GM21723 (cell line): Measurements from ENCODE around the gene TBC1D2.

Experiments used
- ATAC-seq: cut with Tn5 transposase; IDR thresholded peaks from one replicate; pipeline ENCODE4 v1.9.1; 2021; ENCODE audit warnings: mild to moderate bottlenecking, moderate library complexity; ENCODE audit not compliant: unreplicated experiment

The TBC1D2 gene

DNA sequence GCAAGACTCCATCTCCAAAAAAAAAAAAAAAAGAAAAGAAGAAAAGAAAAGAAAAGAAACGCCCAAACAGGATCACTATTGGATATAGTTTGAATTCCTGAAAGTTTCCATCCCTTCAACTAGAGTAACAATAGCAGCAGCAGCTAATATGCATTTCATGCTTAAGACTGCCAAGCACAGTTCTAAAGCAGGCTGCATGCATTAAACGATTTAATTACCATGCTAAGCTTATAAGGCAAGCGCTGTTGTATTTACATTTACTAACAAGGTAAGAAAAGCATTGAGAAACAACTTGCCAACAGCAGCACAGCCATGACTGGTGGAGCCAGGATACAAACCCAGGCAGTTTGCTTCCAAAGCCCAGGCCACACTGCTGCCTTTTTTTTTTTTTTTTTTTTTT lies 13.0 kb downstream of the TBC1D2 start:
- ATAC-seq: no peak

DNA sequence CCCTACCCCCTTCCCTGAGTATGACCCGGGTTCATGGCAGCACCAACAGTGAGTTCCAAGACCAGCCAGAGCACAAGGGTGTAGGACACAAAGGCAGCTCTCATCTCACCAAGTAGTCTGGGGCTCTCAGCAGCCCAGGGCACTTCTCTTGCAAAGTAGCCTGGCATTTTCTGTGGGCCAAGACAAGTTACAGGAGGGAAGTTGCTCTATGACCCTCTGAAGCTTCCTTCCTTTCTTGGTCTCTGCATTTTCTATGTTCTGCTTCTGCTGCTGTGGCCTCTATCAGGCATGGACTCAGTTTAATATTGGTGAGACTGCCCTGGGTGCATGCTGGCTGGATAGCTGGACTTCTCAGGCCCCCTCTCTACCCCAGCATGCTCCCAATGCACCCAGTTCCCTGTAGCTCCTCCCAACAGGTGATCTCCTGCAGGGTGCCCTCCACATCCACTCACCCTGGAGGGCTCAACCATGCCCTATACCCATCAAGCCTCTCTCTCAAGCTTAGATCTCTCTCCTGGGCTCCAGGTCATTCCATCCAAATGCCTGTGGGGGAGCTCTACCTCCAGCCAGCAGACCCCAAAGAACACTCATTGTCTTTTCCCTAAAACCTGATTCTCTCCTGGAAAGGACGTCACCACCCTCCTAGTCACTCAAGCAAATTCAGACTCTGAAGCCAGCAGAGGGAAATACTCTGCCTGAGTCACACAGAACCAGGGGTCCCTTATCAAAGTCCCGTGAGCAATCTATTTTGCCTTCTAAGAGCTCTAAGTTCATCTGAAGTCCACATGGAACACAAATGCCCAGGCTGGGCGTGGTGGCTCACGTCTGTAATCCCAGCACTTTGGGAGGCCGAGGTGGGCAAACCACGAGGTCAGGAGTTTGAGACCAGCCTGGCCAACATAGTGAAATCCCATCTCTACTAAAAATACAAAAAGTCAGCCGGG lies 13.8 kb downstream of the TBC1D2 start:
- ATAC-seq: no peak

DNA sequence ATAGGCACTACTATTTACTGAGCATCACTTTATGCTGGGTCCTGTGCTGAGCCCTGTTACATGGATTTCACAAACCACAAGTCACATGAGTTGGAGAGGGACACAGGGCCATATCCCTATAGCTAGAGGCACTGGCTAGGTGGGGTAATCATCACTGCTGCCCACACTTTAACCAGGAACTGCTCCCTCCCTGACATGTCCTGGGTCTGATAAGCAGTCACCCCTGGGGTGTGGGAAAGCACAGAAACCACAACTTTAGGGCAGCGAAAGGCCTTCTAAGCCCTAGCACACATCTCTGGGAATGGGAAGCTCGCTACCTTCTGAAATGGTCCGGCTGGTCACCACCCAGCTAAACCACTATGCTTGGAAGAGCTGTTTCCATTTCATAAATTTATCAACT lies 15.0 kb downstream of the TBC1D2 start:
- no peak for ATAC-seq

DNA sequence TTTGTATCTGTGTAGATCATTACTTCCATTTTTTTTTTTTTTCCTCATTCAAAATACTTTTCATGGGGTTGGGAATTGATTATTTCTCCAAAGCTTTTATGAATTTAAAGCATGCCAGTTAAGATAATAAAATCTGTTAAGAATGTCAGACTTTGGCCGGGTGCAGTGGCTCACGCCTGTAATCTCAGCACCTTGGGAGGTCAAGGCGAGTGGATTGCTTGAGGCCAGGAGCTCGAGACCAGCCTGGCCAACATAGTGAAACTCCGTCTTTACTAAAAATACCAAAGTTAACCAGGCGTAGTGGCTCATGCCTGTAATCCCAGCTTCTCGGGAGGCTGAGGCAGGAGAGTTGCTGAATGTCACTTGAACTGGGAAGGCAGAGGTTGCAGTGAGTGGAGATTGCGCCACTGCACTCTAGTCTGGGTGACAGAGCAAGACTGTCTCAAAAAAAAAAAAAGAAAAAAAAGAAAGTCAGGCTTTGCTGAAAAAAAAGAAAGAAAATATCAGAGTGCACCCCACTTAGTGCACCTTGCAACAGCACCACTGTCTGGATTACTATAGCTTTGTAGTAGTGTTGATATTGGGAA lies 18.5 kb downstream of the TBC1D2 start:
- ATAC-seq: no peak

DNA sequence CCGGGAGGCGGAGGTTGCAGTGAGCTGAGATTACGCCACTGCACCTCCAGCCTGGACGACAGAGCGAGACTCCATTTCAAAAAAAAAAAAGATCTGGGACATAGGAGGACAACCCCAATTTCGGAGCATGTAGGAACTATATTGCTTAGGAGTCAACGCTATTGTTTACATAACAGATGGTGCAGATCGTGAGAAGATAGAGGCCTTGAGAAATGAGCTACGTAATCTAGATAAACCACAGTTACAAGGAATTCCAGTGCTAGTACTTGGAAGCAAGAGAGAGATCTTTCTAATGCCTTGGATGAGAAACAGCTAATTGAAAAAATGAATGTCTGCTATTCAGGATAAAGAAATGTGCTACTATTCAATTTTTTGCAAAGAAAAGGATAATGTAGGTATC lies 20.3 kb downstream of the TBC1D2 start:
- no peak for ATAC-seq

DNA sequence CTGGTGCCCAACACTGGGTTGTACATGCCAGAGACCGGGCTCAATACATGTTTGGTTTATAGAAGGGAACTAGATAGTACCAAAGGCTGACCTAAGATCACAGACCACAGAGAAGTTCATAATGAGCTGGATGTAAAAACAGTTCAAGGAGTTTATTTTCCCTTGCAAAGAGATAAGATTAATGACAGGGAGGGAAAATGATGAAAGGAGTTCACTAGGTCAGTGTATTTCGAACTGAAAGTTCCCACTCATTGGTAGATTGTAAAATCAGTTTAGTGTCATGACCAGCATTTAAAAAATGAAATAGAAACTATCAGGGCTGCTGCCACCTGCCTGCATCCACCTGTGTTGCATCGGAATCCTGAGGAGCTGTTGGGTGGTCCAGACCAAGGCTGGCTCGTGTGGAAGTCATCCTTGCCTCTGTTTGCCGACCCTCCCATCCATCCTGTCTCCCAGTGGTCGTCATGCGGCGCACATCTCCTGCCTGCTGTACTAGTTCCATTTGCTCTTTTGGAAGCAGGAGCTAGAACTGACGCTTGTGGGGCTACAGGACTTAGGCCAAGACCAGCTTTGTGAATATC lies 21.1 kb downstream of the TBC1D2 start:
- no peak for ATAC-seq

DNA sequence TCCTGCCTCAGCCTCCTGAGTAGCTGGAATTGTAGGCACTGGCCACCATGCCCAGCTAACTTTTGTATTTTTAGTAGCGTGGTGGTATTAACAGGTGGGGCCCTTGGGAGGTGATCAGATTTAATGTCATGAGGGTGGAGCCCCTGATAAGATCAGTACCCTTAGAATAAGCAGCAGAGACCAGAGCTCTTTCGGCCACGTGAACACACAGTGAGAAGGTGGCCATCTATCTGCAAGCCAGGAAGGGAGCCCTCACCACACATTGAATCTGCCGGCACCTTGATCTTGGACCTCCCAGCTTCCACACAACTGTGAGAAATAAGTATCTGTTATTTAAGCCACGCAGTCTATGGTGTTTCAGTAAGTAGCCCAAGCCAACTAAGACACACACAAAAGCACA lies 22.5 kb downstream of the TBC1D2 start:
- ATAC-seq: no peak

DNA sequence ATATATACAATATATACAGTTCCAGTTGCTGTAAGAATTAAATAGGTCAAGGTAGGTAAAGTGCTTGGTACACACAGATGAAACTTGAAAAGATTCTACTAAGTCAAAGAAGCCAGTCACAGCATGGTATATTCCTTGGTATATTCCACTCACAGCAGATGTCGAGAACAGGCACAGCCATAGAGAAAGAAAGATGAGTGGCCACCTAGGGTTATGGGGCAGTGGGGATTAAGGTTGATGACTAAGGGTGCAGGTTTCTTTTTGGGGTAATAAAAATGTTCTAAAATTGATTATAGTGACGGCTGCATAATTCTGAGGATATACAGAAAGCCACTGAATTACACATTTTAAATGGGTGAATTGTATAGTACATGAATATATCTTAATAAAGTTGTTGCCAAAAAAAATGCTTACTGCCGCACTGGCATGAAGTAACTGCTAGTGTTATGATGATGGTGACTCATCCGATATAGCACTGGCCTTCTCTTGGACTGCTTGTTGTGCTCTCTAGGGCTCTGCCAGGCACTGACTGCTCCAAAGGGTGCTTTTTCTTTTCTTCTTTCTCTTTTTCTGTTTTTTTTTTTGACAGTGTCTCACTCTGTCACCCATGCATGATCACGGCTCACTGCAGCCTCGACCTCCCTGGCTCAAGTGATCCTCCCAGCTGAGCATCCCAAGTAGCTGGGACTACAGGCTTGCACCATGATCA lies 23.5 kb downstream of the TBC1D2 start:
- ATAC-seq: no peak

DNA sequence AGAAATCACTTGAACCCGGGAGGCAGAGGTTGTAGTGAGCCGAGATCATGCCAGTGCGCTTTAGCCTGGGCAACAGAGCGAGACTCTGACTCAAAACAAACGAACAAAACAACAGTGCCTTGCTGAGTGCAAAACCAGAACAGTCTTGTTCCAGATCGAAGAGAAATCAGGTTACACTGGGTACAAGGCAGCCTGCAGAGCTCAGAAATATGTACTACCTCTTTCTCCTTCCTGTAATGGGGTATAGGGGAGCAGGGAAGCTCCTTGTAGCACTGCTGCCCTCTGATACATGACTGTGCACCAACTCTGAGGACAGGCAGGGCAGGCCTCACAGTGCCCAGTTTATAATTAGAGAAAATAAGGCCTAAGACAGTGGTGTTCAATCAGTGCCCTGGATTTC lies 24.7 kb downstream of the TBC1D2 start:
- ATAC-seq: no peak

DNA sequence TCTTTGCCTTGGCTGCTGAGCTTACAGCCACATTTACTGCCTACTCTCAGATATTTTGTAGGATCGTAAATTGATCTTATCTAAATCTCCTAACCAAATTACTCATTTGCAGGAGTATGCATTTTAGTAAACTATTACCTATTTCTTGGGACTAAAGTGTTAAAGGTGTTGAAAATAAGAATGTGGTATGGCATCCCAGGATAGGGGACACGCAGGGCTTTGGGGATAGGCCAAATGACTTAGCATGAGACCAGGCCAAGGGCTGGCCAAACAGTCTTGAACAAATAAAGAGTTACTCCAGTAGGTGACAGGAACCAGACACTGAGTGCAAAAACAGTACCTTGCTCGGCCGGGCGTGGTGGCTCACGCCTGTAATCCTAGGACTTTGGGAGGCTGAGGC lies 25.1 kb downstream of the TBC1D2 start:
- ATAC-seq: no peak

DNA sequence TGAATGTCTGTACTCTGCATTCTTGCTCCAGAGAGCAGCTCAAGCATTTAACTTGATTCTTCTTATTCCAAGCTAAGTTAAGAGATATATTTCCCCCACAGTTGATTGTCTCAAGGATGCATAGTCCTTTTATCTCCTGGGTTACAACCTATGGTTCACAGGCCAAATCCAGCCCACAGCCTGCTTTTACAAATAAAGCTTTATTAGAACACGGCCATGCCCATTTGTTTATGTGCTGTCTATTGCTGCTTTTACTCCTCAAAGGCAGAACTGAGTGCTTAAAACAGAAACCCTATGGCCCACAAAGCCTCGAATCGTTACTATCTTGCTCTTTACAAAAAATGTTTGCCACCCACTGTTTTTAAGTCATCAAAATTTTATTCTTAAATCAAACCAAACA lies 25.8 kb downstream of the TBC1D2 start:
- ATAC-seq: no peak

DNA sequence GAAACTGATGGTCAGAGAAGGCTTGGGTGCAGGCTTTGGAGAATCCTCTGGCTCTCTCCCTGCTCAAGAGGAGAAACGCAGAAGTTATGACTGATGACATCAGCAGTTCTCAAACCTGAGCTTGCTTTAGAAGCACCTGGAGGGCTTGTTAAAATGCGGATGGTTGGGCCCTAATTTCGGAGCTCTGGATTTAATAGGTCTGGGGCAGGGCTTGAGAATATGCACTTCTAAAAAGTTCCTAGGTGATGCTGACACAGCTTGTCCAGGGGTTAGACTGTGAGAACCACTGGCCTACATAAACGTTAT lies 26.4 kb downstream of the TBC1D2 start:
- ATAC-seq: no peak

DNA sequence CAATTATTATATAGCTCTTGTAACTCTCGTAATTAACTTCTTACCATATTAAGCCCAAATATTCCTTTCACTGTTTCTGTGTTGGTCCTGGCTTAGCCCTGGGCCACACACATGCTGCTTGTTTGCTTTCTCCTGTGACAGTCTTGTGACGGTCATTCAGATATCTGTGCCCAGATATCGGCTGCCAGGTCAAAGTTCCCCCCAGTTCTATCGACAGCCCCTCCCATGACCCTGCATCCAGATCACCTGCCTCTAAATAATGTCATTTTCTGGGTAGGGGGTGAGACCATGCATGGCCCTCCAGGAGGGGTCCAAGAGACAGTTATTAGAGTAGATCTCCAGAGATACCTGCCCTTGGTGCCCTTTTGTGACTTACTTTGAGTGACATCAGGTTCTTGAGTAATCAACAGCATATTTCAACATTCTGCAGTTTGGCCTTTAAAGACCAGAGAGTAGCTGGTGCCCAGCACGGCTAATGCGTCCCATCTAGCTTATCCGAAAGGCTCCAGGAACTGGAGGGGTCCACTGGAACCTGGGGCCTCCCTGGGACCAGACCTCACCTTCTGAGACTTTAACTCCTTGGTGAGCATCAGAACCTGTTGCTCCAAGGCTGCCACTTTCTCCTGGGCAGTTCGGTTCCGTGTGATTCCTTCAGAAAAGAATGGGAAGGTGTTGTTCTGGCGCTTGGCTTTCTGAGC lies 26.9 kb downstream of the TBC1D2 start:
- no peak for ATAC-seq

DNA sequence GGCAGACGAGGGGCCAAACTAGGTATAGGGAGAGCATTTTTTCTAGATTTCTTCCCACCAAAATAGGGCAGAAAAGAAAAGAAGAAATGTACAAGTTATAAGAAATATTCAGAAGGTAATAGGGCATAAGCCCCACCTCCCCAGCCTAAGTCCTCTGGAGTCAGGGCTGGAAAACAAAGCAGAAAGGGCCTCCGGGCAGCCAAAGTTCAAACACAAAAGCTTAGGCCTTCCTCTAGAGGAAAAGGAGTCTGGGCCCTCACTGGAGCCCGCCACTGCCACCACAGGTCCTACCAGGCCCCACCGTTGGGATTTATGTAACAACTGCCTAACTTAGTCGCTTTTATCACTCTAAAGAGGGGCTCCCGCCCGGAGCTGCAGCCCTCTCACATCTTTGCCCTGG lies 27.6 kb downstream of the TBC1D2 start:
- ATAC-seq: no peak

DNA sequence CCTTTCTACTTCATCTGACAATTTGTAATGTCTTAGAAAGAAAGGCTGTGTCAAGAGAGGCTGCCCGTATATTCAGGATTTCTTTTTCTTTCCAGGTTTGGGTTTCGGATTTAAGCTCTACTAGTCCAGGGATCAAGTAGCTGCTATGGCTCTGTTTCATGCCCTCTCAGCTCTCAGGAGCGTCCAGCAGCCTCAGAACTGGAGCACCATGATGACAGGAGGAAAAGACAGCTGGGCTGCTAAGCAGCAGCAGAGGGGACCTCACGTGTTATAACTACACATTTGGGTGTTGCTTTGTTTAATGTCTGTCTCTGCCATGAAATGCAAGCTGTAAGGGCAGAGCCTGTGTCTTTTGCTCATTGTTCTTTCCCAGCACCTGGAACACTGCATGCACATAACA lies 28.5 kb downstream of the TBC1D2 start:
- no peak for ATAC-seq

DNA sequence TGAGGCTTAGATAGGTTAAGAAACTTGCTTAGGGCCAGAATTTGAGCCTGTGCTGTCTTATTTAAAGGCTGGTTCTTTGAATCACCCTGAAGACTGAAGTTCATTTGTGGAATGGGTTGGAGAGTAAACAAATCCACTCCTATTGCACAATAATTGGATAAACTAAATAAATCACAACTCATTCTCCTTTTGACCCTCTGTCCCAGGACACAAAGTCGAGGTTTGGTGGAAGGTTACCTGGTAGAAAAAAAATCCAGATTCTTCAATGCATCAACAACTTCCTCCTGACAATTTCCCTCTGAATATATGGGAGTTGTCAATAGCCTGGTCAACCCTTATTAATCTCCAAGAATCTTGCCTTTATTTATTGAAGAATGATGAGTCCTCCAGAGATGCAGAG lies 28.9 kb downstream of the TBC1D2 start:
- no peak for ATAC-seq

DNA sequence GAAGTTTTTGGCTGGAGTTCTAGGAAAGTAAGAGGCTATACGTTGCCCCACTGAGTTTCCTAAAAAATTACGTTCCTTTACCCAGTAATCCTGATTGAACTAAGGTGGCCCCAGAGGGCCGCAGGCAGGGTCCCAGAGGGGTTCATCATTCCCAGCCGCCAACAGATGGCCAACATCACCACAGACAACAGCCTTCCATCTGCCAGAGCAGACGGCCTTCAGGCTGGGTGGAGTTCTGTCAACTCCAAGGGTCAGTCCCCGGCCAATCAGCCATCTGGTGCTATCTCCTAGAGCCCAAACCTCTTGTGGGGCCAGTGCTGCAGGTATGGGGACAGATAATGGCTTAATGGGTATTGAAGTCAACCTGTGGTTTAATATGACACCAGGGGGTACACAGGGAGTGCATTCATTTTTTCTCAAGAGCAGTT lies 30.4 kb downstream of the TBC1D2 start:
- ATAC-seq: no peak

DNA sequence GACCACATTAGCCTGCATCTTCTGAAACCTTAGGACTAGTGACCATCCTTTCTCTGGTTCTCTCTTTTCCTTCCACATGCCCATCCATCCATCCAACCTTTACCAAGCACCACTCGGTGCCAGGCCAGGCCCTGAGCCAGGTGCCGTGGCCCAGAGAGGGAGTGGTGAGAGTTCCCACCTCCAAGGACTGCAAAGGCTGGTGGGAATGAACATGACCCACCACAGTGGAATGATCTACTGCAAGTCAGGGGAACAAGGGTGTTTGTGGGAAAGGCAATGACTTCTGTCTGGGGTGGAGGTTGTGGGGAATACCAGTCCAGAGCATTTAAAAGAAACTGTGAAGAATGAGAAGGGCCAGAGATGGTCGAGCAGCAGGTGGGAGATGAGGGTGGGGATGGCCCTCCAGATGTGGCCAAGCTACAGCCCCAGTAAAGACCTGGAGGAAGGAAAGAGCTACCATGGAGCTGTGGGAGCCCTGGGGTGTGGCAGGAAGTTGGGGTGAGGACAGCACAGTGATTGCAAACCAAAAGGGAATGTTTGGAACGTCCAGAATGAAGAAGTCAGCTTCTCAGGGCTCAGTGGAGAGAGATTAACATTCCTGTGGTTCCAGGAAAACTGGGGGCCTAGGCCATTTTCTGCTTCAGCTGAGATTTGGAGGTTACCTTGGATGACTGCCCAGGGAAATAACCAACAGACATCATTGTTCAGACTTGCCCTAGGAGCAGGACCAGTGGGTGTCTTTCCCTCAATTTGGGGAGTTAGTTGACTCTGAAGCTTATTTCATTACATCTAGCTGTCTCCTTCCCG lies 32.4 kb downstream of the TBC1D2 start:
- no peak for ATAC-seq

DNA sequence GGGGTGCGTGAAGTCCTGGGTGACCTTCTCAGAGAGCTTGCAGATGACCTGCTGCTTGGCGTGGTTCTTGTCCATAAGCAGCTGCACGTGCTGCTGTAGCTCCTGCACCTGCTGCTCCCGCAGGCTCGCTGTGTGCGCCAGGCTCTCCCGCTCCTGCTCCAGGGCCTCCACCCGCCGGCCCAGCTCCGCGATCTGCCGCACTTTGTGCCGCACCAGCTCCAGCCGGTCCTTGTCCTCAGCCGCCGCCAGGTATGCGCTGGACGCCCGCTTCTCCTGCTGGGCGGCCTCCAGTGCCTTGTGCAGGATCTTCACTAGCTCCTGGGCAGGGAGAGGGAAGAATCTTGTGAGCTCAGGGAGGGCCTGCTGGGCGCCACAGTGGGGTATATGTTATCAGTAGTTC lies 34.5 kb downstream of the TBC1D2 start:
- ATAC-seq: no peak

DNA sequence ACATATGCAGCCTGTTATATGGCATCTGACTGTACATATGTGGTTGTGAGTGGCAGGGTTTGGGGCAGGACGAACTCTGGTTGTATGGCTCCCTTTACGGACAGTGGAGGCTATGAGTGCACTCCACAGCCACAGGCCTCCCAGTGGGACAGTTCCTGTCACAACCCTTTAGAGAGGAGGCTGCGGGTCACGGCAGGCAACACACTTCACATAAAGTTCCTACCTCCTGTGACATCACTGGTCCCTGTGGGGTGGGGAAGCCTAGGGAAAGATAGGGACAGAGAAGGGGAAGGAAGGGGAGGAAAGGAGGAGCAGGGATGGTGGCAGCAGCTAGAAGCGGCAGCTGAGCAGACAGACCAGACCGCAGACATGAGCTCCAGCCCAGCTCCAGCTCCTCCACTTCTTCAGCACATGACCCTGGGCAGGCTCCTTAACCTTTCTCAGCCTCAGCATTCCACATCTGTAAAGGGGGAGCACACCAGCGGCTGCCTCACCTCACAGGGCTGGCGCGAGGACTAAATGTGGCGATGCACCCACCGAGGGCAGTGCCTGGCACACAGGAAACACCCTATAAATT lies 35.6 kb downstream of the TBC1D2 start:
- ATAC-seq: no peak
